Activated CD4-positive, alpha-beta T cell treated with anti-CD3 and anti-CD28 coated beads for 24 hours (primary cell): Measurements from ENCODE around the gene SLC25A51.
A peak's percentile ranks its signal among the peaks of the same experiment; 100 is the strongest.
"Not testable (repeated sequence)": the region's sequence is repeated elsewhere in the genome, so short reads cannot be mapped to it uniquely, and the experiment has no call there.

Source experiments
- DNase-seq, 2 donors: peaks; one replicate each; pipeline ENCODE4 v3.0.0-alpha.2; 2020; ENCODE audit warnings: low read depth in 2 of 2

SLC25A51 gene

DNA sequence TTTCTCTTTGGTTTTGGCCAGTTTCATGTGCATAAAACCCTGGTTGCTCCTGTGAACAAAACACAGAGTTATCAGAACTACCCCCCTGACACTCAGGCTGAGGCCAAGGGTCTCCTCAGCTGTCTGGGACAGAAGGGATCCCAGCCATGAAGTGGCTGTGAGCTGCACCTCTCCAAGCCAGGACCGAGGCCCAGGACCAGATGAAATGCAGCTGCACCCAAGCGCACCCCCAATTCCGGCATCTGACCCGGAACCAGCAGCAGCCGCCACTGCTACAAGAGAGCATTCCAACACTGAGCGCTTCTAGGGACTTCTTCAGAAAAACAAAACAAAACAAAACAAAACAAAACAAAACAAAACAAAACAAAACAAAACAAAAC, 16.0 kb upstream of the SLC25A51 start:
- DNase-seq = no peak

- no peak for DNase-seq
Observed at GRCh38 chr9:37919246-37919955, 15.5 kb upstream of the SLC25A51 start.

DNA sequence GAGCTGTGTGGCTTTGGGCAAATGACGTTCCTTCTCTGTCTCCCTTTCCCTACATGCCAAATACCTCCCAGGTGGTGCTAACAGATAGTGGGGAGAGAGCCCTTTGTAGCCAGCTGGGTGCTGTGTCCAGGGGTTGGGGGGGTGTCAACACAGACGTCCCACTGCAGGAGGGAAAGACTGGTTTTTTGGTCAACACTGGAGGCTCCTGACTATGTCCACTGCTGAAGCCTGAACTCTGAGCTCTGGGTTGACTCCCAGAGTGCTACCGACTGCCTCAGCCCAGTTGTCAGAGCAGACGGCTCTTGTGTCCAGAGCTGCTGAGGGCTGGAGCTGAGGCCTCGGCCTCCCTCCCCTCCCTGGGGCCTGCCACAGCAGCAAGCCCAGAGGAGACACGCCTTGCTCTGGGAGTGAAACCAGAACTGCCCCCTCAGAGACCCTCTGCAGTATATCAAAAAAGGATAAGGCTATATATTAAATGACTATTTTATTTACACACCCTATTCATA, 14.8 kb upstream of the SLC25A51 start:
- no peak for DNase-seq

- no peak for DNase-seq
Observed at GRCh38 chr9:37917801-37918664, 14.1 kb upstream of the SLC25A51 start.

GRCh38 chr9:37917313-37917731, 13.4 kb upstream of the SLC25A51 start:
- DNase-seq = no peak

- no peak for DNase-seq
Observed at GRCh38 chr9:37916471-37917312, 12.8 kb upstream of the SLC25A51 start.

DNA sequence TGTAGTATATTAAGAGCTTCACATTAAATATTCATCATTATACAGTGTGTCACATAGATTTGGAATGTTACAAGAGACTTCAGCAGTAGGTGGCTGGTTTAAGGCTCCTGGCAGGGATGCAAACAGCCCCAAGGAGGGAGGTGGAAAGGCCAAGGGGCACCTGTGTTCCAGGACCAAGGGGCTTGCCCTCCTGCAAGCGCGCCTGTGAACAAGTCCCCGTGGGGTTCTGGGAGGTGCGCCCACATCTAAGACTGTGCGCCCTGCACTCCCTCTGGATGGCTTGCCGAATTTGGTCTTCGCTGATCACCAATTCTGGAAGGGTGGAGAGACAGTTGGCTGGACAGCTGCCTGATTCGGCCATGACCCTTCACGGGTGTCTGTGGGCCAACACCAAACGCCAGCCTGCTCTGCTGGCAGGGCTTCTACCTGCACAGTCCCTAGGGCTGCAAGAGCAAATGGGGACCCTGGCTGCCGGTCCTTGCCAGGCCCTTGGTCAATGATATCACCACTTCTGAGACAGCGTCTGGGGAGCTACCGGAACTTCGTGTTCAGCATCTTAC, 12.1 kb upstream of the SLC25A51 start:
- DNase-seq = no peak

GRCh38 chr9:37914701-37915358, 10.9 kb upstream of the SLC25A51 start:
- DNase-seq = no peak

DNA sequence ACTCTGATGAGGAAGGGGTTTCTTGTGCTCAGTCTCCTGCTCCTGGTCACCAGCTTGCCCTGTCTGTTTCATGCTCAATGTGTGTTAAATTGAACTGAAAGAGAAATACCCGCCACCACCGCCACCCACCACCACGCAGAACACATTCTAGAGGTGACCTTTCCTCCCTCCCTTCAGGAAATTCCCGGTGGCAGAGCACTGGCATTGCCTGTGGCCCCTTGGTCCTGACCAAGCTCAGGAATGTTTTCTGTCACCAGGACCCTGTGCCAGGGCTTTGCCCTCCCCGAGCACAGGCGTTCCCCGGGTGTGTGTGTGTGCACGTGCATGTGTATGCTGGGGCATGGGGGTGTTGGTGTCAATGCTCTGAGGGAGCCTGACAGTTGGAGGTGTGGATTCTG, 10.2 kb upstream of the SLC25A51 start:
- DNase-seq = no peak

DNA sequence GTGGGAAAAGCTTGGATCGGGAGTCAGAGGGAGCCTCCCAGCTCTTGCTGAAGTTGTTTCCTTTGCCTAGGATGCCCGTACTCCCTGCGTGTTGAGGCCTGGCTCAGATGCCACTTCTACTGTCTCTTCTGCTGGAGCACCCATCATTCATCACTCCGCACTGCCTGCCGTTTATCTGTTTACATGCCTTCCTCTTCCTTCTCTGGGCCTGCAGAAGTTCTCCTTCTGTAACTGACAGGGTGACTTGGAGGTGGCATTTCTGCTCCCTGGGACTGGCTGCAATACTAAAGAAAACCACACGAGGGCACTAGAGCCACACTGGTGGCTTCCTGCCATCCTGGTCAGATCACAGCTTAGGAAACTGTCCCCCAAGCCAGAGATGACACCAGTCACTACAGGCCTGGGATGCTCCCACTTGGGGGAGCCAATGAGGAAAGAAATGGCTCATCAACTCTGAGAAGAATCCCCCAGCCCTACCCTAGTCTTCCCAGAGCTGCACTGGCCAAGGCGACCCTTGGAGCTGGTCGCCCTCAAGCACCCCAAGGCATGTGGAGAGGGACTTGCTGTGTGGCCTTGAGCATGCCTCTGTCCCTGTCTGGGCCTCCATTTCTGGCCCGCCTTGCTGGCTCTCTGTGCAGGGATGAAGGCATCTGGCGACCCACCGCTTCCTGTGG, 9.7 kb upstream of the SLC25A51 start:
- peak; percentile 75 to 78 for DNase-seq

GRCh38 chr9:37911271-37911681, 7.3 kb upstream of the SLC25A51 start:
- DNase-seq = no peak

- DNase-seq = no peak
Observed at GRCh38 chr9:37910271-37910670, 6.3 kb upstream of the SLC25A51 start.

DNA sequence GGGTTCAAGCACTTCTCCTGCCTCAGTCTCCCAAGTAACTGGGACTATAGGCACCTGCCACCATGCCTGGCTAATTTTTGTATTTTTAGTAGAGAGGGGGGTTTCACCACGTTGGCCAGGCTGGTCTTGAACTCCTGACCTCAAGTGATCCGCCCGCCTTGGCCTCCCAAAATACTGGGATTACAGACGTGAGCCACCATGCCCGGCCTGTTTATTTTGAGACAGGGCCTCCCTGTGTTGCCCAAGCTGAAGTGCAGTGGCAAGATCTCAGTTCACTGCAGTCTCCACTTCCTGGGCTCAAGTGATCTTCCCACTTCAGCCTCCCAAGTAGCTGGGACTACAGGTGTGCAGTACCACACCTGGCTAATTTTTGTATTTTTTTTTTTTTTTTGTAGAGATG, 5.9 kb upstream of the SLC25A51 start:
- not testable (repeated sequence) for DNase-seq

DNA sequence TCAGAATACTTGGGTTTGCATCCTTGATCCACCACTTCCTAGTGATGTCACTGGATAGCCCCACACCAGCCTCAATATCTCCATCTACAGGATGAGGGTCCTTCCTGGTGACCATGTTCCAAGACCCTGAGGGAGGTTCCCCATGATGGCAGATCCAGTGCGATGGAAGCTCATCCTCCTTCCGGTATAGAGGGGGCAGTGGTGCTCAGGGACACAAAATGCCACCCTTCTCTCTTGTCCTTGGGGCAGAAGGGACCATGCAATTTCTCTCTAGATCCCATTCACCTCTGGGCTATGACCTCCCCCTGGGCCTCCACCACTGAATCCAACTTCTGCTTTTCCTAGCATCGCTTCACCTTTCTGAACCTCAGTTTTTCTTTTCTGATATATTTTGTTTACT, 5.4 kb upstream of the SLC25A51 start:
- DNase-seq = no peak

DNA sequence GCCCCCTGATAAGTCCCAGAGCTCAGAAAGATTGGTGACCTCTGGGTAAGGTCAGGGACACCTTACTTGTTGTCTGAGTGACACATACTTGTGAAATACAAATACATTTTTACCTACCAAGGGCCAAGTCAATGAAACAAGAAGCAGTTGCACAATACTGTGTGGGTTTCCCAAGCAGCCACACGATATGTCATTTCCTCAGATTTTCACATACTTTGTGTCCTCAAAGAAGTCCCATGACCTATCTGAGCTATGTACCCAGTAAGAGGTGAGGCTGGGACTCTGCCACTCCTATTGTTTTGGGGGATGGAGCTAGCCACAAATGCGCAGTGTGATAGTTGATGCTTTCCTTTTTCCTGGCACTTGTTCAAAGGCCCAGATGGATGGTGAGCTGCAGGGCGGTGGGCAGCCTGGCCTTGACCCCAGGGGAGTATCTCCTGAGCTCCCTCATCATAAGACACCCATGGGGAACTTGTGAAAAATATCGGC, 4.8 kb upstream of the SLC25A51 start:
- no peak for DNase-seq

- no peak for DNase-seq
Observed at GRCh38 chr9:37908283-37908682, 4.4 kb upstream of the SLC25A51 start.

GRCh38 chr9:37906312-37907239, 2.6 kb upstream of the SLC25A51 start:
- DNase-seq = no peak

- DNase-seq = no peak
Observed at GRCh38 chr9:37905776-37906175, 1.8 kb upstream of the SLC25A51 start.

GRCh38 chr9:37905131-37905505, 1.2 kb upstream of the SLC25A51 start:
- no peak for DNase-seq
